Naive thymus-derived CD8-positive, alpha-beta T cell (primary cell): Measurements from ENCODE around the gene PTH. TPM values are rescaled to one million over a fixed set of nuclear protein-coding genes. Genes with fewer than 3 reads are reported as not detected.

Experiments
- ATAC-seq, 2 donors: fragments of 150-1000 bp; cut with Tn5 transposase in 1 of 2; sonication (Bioruptor Pico), chemical (Tn5 transposase) in 1 of 2; 1 replicate in 1 of 2; 2 replicates in 1 of 2; pipeline ENCODE4 v1.10.0; 2021; ENCODE audit warnings: mild to moderate bottlenecking in 2 of 2, moderate library complexity in 2 of 2
- POLR2A ChIA-PET: fragments of 350-600 bp; sonication (Branson Sonifier 250); formaldehyde crosslinking; loops from one replicate; lab custom pipeline; 2021; ENCODE audit warnings: antibody characterized with exemption; lab: Charles Lee
- DNase-seq, 10 donors: peaks; one replicate each; pipeline versions ENCODE4 v3.0.0 to v3.0.0-alpha.2; 2020 to 2022
- H3K27ac Mint-ChIP-seq, 10 donors: one replicate each; pipeline ENCODE4 v1.8.0; 2020 to 2022; ENCODE audit warnings: mild to moderate bottlenecking in 10 of 10, mixed read lengths in 10 of 10, moderate library complexity in 4 of 10, inconsistent platforms in 1 of 10
- H3K27me3 Mint-ChIP-seq, 5 donors: one replicate each; pipeline ENCODE4 v1.8.0; 2021 to 2022; ENCODE audit warnings: mixed read lengths in 5 of 5
- H3K36me3 Mint-ChIP-seq, 3 donors: one replicate each; pipeline ENCODE4 v1.8.0; 2020 to 2022; ENCODE audit warnings: mixed read lengths in 3 of 3, mild to moderate bottlenecking in 2 of 3, inconsistent platforms in 1 of 3
- H3K4me1 Mint-ChIP-seq, 4 donors: one replicate each; pipeline ENCODE4 v1.8.0; 2021 to 2022; ENCODE audit warnings: mixed read lengths in 4 of 4
- H3K4me3 Mint-ChIP-seq, 10 donors: one replicate each; pipeline ENCODE4 v1.8.0; 2020 to 2022; ENCODE audit warnings: mild to moderate bottlenecking in 10 of 10, mixed read lengths in 10 of 10, moderate library complexity in 6 of 10, inconsistent platforms in 1 of 10
- H3K9me3 Mint-ChIP-seq, 9 donors: one replicate each; pipeline ENCODE4 v1.8.0; 2020 to 2022; ENCODE audit warnings: mixed read lengths in 9 of 9, mild to moderate bottlenecking in 3 of 9, inconsistent platforms in 1 of 9, moderate library complexity in 1 of 9
- polyA plus RNA-seq, 3 donors: library from polyadenylated mRNA; unstranded; fragments of 300-500 nt; fragmentation: Illumina TruSeq; gene quantifications; one replicate each; pipeline ENCODE4 v1.2.3, GENCODE V29; 2021
- total RNA-seq, 8 experiments: library from RNA in 2 of 8; stranded (reverse) in 2 of 8; gene quantifications; one replicate each; pipeline ENCODE4 v1.2.3 and lab custom pipeline; 2021 to 2026

The PTH gene
- total and polyA plus RNA-seq, 5 experiments from 2014 or later = not detected

DNA sequence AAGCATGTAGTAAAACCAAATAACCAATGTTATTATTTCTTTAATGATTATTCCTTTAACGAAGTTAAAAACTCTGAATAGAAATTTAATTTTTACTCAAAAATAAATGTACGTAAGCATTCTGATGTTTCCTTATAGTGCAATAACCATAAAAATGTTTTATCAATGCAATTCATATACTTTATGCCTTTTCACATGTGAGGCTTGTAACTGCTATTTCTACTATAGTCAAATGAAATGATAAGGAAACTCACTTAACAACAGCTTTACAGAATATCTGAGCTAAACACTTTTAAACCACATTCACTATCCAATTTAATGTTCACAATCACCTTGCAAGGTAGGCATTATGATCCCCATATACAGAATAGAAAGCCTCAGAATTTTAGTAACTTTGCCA lies 50.2 kb downstream of the PTH start:
- Mint-ChIP-seq H3K4me1 (peaks cover 20 to 66% (median 57%) of the 10 kb centered on the region in 4 donors), H3K27me3 (no peaks in the 10 kb centered on the region), H3K36me3 (peaks cover 0 to 11% (median 10%) of the 10 kb centered on the region in 3 donors), H3K4me3 (no peak overlapping the region), H3K27ac (no peak overlapping the region), H3K9me3 (peaks cover 0 to 8% (median 0%) of the 10 kb centered on the region in 9 donors)
- DNase-seq (no peak), ATAC-seq (no peak)
- POLR2A ChIA-PET = no interaction called here

Other genes starting within 250 kb of the PTH start
- 10 to 100 TPM; 93.6 to 93.8 TPM for gene BMAL1, start 218.2 kb downstream of the PTH start, total RNA-seq
- 10 to 100 TPM in 2 of 3 donors, 1 to 10 TPM in 1; 9.6 to 14.0 (median 12.3) TPM for gene BMAL1, start 218.2 kb downstream of the PTH start, polyA plus RNA-seq
- 10 to 100 TPM; 19.3 to 20.2 TPM for gene BTBD10, start 32.8 kb downstream of the PTH start, total RNA-seq
- 1 to 10 TPM; 7.1 to 9.4 (median 9.4) TPM for gene BTBD10, start 32.8 kb downstream of the PTH start, polyA plus RNA-seq
- gene FAR1, start 172.7 kb upstream of the PTH start, total RNA-seq = 10 to 100 TPM; 33.6 to 38.1 TPM
- 10 to 100 TPM in 1 of 3 donors, 1 to 10 TPM in 2; 6.0 to 12.8 (median 7.8) TPM for gene FAR1, start 172.7 kb upstream of the PTH start, polyA plus RNA-seq